ENCODE results near the gene E4F1.
"Not testable (repeated sequence)": the region's sequence is repeated elsewhere in the genome, so short reads cannot be mapped to it uniquely, and the experiment has no call there.

GRCh38 chr16:2266887-2267286 is 43.5 kb downstream of the E4F1 start:
- TF ChIP-seq CTCF (IDR thresholded peaks at IDR 0.05; ENCODE audit: borderline replicate concordance, extremely low read depth, low read length, poor library complexity, severe bottlenecking); EZH2 (IDR thresholded peaks at IDR 0.05; ENCODE audit: borderline replicate concordance, low read depth, low read length, severe bottlenecking): not testable (repeated sequence)
